HEK293 (cell line): ENCODE results near the gene RBP2.

ENCODE experiments used
- CTCF ChIA-PET: fragments of 350-600 bp; formaldehyde crosslinking; extraction: SDS; loops from one replicate; lab custom pipeline; 2021; ENCODE audit warnings: antibody characterized with exemption; lab: Yijun Ruan, JAX
- POLR2A ChIA-PET: fragments of 300-600 bp; formaldehyde crosslinking; extraction: SDS; loops from one replicate; lab custom pipeline; 2020; ENCODE audit warnings: antibody characterized with exemption, inconsistent platforms; lab: Yijun Ruan, JAX
- H3K27ac ChIP-seq: fragments of 200-500 bp; sonication (Bioruptor generic); 2 replicates; pipeline ENCODE4 v1.5.1; 2014; ENCODE audit warnings: low read depth, low read length, control low read depth, inconsistent platforms; ENCODE audit errors: extremely low read depth
- H3K36me3 ChIP-seq, 2 experiments: fragments of 200-500 bp in 1 of 2; sonication (Bioruptor generic) in 1 of 2; 1 replicate in 1 of 2; 2 replicates in 1 of 2; pipeline ENCODE4 v1.5.1; 2014 to 2017; ENCODE audit warnings: inconsistent platforms in 2 of 2, low read length in 2 of 2; ENCODE audit not compliant: control insufficient read depth in 2 of 2, insufficient read depth in 1 of 2
- H3K4me1 ChIP-seq: fragments of 200-500 bp; sonication (Bioruptor generic); 2 replicates; pipeline ENCODE4 v1.5.1; 2014; ENCODE audit warnings: mild to moderate bottlenecking, low read length, inconsistent platforms; ENCODE audit not compliant: control insufficient read depth, insufficient read depth
- H3K4me3 ChIP-seq: 2 replicates; pipeline ENCODE4 v1.5.1; 2011; ENCODE audit warnings: low read depth, mild to moderate bottlenecking, control low read depth, low read length, moderate library complexity
- H3K9me3 ChIP-seq: fragments of 200-500 bp; sonication (Bioruptor generic); 2 replicates; pipeline ENCODE4 v1.5.1; 2014; ENCODE audit warnings: low read depth, low read length, inconsistent platforms; ENCODE audit not compliant: control insufficient read depth, insufficient read depth
- KLF16 ChIP-seq: fragments of 450-650 bp; formaldehyde crosslinking; IDR thresholded peaks from 2 replicates; pipeline ENCODE4 v1.5.1; 2017; ENCODE audit warnings: missing biosample characterization, missing genetic modification characterization
- KLF8 ChIP-seq: fragments of 450-650 bp; formaldehyde crosslinking; IDR thresholded peaks from 2 replicates; pipeline ENCODE4 v1.5.1; 2016; ENCODE audit warnings: missing biosample characterization, missing genetic modification characterization
- MEIS1 ChIP-seq: sonication (generic); formaldehyde crosslinking; IDR thresholded peaks from 2 replicates; pipeline ENCODE4 v1.8.1; 2022; ENCODE audit warnings: missing genetic modification reagents, mild to moderate bottlenecking, borderline replicate concordance
- SCRT2 ChIP-seq: fragments of 450-650 bp; formaldehyde crosslinking; IDR thresholded peaks from 2 replicates; pipeline ENCODE4 v1.5.1; 2016; ENCODE audit warnings: missing biosample characterization, missing genetic modification characterization
- ZIC2 ChIP-seq: fragments of 450-650 bp; formaldehyde crosslinking; IDR thresholded peaks from 2 replicates; pipeline ENCODE4 v1.5.1; 2016; ENCODE audit warnings: missing biosample characterization, missing genetic modification characterization
- ZNF16 ChIP-seq: fragments of 450-650 bp; formaldehyde crosslinking; IDR thresholded peaks from 2 replicates; pipeline ENCODE4 v1.5.1; 2016; ENCODE audit warnings: low read depth, missing biosample characterization, missing genetic modification characterization
- ZNF214 ChIP-seq: fragments of 450-650 bp; formaldehyde crosslinking; IDR thresholded peaks from 2 replicates; pipeline ENCODE4 v1.5.1; 2017; ENCODE audit warnings: missing biosample characterization, mild to moderate bottlenecking, missing genetic modification characterization, borderline replicate concordance
- ZNF248 ChIP-seq: fragments of 450-650 bp; formaldehyde crosslinking; IDR thresholded peaks from 2 replicates; pipeline ENCODE4 v1.5.1; 2017; ENCODE audit warnings: missing biosample characterization, missing genetic modification characterization
- ZNF660 ChIP-seq: fragments of 450-650 bp; IDR thresholded peaks from 2 replicates; pipeline ENCODE4 v1.5.1; 2018; ENCODE audit warnings: missing biosample characterization, mild to moderate bottlenecking, missing genetic modification characterization
- TF ChIP-seq, protein P1 (sequence below): fragments of 450-650 bp; formaldehyde crosslinking; IDR thresholded peaks from 2 replicates; pipeline ENCODE4 v1.5.1; 2016; ENCODE audit warnings: missing biosample characterization, missing genetic modification characterization
- TF ChIP-seq, protein P2 (sequence below): fragments of 450-650 bp; formaldehyde crosslinking; IDR thresholded peaks from 2 replicates; pipeline ENCODE4 v1.5.1; 2016; ENCODE audit warnings: missing biosample characterization, missing genetic modification characterization
- TF ChIP-seq, protein P3 (sequence below): fragments of 450-650 bp; IDR thresholded peaks from 2 replicates; pipeline ENCODE4 v1.5.1; 2018; ENCODE audit warnings: missing biosample characterization, mild to moderate bottlenecking, missing genetic modification characterization
- TF ChIP-seq, protein P4 (sequence below): fragments of 450-650 bp; formaldehyde crosslinking; IDR thresholded peaks from 2 replicates; pipeline ENCODE4 v1.5.1; 2016; ENCODE audit warnings: missing biosample characterization, missing genetic modification characterization, low read depth
- TF ChIP-seq, protein P5 (sequence below): fragments of 450-650 bp; formaldehyde crosslinking; IDR thresholded peaks from 2 replicates; pipeline ENCODE4 v1.5.1; 2017; ENCODE audit warnings: missing biosample characterization, mild to moderate bottlenecking, missing genetic modification characterization, moderate library complexity
- TF ChIP-seq, protein P6 (sequence below): fragments of 450-650 bp; formaldehyde crosslinking; IDR thresholded peaks from 2 replicates; pipeline ENCODE4 v1.5.1; 2017; ENCODE audit warnings: missing biosample characterization, missing genetic modification characterization
- TF ChIP-seq, protein P7 (sequence below): fragments of 450-650 bp; formaldehyde crosslinking; IDR thresholded peaks from 2 replicates; pipeline ENCODE4 v1.5.1; 2016; ENCODE audit warnings: missing biosample characterization, missing genetic modification characterization
- TF ChIP-seq, protein P8 (sequence below): fragments of 450-650 bp; formaldehyde crosslinking; IDR thresholded peaks from 2 replicates; pipeline ENCODE4 v1.5.1; 2016; ENCODE audit warnings: missing biosample characterization, missing genetic modification characterization, borderline replicate concordance

RBP2 gene

DNA sequence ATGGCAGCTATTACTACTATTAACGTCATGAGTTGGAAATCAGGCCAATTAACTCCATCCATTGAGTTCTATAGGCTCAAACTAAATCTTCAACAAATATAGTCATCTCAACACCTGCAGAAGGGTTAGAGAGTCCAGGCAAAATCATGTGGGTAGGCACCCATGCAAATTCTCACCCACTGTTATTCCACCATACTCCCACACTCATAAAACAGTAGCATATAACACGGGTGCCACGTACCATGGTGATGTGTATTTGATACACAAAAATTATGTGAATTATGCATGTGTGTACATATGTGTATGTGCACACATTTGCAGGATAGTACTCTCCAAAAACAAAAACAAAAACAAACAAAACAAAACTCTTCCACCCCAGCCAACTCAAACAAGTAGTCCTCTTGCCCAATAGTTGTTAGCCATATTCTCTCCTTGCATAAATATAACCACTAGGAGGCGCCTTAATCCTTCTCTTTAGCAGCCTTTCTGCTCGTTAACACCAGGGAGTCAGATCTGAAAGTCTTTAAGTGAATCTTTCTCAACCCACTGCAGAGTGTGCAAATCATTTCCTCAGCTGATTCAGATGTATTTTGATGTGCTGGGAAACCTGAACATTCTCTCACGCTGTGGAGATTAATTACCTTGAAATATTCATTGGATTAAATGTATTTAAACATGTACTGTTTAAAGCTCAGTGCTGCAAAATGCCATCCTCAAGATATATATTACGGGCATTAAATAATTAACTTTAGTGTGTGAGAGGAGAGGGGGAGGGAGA lies 48.8 kb downstream of the RBP2 start (continued):
- TF ChIP-seq, protein P1, sequence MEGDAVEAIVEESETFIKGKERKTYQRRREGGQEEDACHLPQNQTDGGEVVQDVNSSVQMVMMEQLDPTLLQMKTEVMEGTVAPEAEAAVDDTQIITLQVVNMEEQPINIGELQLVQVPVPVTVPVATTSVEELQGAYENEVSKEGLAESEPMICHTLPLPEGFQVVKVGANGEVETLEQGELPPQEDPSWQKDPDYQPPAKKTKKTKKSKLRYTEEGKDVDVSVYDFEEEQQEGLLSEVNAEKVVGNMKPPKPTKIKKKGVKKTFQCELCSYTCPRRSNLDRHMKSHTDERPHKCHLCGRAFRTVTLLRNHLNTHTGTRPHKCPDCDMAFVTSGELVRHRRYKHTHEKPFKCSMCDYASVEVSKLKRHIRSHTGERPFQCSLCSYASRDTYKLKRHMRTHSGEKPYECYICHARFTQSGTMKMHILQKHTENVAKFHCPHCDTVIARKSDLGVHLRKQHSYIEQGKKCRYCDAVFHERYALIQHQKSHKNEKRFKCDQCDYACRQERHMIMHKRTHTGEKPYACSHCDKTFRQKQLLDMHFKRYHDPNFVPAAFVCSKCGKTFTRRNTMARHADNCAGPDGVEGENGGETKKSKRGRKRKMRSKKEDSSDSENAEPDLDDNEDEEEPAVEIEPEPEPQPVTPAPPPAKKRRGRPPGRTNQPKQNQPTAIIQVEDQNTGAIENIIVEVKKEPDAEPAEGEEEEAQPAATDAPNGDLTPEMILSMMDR (tag by site-specific recombination): peak; percentile 59; the same call in 1 of the 2 replicates
- TF ChIP-seq, protein P2, sequence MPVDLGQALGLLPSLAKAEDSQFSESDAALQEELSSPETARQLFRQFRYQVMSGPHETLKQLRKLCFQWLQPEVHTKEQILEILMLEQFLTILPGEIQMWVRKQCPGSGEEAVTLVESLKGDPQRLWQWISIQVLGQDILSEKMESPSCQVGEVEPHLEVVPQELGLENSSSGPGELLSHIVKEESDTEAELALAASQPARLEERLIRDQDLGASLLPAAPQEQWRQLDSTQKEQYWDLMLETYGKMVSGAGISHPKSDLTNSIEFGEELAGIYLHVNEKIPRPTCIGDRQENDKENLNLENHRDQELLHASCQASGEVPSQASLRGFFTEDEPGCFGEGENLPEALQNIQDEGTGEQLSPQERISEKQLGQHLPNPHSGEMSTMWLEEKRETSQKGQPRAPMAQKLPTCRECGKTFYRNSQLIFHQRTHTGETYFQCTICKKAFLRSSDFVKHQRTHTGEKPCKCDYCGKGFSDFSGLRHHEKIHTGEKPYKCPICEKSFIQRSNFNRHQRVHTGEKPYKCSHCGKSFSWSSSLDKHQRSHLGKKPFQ (tag by site-specific recombination): no peak
- TF ChIP-seq KLF16 (tag by site-specific recombination) (no peak), SCRT2 (tag by site-specific recombination) (peak; percentile 90), ZNF660 (0 out of 2 replicates have a peak, but pooled peaks have one; percentile 21), ZNF16 (tag by site-specific recombination) (no peak)
- TF ChIP-seq, protein P3, sequence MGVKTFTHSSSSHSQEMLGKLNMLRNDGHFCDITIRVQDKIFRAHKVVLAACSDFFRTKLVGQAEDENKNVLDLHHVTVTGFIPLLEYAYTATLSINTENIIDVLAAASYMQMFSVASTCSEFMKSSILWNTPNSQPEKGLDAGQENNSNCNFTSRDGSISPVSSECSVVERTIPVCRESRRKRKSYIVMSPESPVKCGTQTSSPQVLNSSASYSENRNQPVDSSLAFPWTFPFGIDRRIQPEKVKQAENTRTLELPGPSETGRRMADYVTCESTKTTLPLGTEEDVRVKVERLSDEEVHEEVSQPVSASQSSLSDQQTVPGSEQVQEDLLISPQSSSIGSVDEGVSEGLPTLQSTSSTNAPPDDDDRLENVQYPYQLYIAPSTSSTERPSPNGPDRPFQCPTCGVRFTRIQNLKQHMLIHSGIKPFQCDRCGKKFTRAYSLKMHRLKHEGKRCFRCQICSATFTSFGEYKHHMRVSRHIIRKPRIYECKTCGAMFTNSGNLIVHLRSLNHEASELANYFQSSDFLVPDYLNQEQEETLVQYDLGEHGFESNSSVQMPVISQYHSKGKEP (tag by site-specific recombination): no peak
- TF ChIP-seq, protein P4, sequence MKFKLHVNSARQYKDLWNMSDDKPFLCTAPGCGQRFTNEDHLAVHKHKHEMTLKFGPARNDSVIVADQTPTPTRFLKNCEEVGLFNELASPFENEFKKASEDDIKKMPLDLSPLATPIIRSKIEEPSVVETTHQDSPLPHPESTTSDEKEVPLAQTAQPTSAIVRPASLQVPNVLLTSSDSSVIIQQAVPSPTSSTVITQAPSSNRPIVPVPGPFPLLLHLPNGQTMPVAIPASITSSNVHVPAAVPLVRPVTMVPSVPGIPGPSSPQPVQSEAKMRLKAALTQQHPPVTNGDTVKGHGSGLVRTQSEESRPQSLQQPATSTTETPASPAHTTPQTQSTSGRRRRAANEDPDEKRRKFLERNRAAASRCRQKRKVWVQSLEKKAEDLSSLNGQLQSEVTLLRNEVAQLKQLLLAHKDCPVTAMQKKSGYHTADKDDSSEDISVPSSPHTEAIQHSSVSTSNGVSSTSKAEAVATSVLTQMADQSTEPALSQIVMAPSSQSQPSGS (tag by site-specific recombination): no peak

DNA sequence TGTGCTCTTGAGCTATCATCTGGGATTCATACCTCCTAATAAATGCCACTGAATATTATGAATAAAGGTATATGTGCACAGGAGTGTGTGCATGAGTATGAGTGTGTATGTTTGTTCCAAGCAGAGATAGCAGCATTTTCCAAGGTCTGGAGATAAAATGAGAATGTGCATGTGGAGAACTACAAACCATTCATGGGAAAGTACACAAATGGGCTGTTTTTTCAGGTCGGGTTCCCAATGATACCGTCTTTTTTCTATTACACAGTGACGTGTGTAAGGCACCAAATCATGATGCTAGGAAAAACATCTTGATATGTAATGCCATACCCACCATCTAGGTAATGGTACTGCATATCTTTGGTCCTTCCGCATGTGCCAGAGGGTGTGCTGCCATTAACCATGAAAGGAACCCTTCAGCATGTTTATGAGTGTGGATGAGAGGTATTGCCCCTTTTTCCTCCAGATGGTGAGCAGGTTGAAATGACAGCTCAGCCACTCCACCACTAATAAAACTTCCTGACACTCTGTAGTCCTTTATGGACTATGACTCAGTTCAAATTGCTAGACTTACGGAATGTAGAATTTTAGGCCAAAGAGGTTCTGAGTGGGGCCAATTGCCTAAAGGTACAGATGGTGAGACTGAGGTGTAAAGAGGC lies 50.4 kb downstream of the RBP2 start:
- ChIA-PET CTCF (interaction anchor here (1.0 to 8.2 kb wide), 4 partner anchors 9 to 138 kb away, joined by 3 to 89 read pairs (median 3); no protein-coding TSS in a partner anchor), POLR2A (no interaction called here)
- no peak for TF ChIP-seq MEIS1 (CRISPR knock-in tag)
- TF ChIP-seq, protein P5, sequence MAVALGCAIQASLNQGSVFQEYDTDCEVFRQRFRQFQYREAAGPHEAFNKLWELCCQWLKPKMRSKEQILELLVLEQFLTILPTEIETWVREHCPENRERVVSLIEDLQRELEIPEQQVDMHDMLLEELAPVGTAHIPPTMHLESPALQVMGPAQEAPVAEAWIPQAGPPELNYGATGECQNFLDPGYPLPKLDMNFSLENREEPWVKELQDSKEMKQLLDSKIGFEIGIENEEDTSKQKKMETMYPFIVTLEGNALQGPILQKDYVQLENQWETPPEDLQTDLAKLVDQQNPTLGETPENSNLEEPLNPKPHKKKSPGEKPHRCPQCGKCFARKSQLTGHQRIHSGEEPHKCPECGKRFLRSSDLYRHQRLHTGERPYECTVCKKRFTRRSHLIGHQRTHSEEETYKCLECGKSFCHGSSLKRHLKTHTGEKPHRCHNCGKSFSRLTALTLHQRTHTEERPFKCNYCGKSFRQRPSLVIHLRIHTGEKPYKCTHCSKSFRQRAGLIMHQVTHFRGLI: no peak
- TF ChIP-seq ZIC2 (tag by site-specific recombination): no peak
- TF ChIP-seq, protein P6, sequence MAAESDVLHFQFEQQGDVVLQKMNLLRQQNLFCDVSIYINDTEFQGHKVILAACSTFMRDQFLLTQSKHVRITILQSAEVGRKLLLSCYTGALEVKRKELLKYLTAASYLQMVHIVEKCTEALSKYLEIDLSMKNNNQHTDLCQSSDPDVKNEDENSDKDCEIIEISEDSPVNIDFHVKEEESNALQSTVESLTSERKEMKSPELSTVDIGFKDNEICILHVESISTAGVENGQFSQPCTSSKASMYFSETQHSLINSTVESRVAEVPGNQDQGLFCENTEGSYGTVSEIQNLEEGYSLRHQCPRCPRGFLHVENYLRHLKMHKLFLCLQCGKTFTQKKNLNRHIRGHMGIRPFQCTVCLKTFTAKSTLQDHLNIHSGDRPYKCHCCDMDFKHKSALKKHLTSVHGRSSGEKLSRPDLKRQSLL (tag by site-specific recombination): no peak
- no peak for TF ChIP-seq KLF8 (tag by site-specific recombination)
- no peak for TF ChIP-seq ZNF248 (tag by site-specific recombination)
- TF ChIP-seq ZNF214 (tag by site-specific recombination): no peak
- TF ChIP-seq, protein P7, sequence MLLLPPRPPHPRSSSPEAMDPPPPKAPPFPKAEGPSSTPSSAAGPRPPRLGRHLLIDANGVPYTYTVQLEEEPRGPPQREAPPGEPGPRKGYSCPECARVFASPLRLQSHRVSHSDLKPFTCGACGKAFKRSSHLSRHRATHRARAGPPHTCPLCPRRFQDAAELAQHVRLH (tag by site-specific recombination): no peak
- TF ChIP-seq, protein P8, sequence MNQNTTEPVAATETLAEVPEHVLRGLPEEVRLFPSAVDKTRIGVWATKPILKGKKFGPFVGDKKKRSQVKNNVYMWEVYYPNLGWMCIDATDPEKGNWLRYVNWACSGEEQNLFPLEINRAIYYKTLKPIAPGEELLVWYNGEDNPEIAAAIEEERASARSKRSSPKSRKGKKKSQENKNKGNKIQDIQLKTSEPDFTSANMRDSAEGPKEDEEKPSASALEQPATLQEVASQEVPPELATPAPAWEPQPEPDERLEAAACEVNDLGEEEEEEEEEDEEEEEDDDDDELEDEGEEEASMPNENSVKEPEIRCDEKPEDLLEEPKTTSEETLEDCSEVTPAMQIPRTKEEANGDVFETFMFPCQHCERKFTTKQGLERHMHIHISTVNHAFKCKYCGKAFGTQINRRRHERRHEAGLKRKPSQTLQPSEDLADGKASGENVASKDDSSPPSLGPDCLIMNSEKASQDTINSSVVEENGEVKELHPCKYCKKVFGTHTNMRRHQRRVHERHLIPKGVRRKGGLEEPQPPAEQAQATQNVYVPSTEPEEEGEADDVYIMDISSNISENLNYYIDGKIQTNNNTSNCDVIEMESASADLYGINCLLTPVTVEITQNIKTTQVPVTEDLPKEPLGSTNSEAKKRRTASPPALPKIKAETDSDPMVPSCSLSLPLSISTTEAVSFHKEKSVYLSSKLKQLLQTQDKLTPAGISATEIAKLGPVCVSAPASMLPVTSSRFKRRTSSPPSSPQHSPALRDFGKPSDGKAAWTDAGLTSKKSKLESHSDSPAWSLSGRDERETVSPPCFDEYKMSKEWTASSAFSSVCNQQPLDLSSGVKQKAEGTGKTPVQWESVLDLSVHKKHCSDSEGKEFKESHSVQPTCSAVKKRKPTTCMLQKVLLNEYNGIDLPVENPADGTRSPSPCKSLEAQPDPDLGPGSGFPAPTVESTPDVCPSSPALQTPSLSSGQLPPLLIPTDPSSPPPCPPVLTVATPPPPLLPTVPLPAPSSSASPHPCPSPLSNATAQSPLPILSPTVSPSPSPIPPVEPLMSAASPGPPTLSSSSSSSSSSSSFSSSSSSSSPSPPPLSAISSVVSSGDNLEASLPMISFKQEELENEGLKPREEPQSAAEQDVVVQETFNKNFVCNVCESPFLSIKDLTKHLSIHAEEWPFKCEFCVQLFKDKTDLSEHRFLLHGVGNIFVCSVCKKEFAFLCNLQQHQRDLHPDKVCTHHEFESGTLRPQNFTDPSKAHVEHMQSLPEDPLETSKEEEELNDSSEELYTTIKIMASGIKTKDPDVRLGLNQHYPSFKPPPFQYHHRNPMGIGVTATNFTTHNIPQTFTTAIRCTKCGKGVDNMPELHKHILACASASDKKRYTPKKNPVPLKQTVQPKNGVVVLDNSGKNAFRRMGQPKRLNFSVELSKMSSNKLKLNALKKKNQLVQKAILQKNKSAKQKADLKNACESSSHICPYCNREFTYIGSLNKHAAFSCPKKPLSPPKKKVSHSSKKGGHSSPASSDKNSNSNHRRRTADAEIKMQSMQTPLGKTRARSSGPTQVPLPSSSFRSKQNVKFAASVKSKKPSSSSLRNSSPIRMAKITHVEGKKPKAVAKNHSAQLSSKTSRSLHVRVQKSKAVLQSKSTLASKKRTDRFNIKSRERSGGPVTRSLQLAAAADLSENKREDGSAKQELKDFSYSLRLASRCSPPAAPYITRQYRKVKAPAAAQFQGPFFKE (tag by site-specific recombination): no peak

More for the DNA sequence above, 50.4 kb downstream of the RBP2 start:
- Histone ChIP-seq H3K36me3 (peaks cover 0 to 11% of the 10 kb centered on the region in 2 experiments; a peak in 1 of 3 replicates), H3K9me3 (no peaks in the 10 kb centered on the region), H3K27ac (no peak overlapping the region), H3K4me3 (no peak overlapping the region), H3K4me1 (no peaks in the 10 kb centered on the region)
